ENCODE data around the gene PLEKHG2. TPM values are rescaled to one million over a fixed set of nuclear protein-coding genes. Genes with fewer than 3 reads are reported as not detected.
"Not testable (repeated sequence)": the region's sequence is repeated elsewhere in the genome, so short reads cannot be mapped to it uniquely, and the experiment has no call there.

PLEKHG2 gene
- total RNA-seq, 1 experiment from 2014 or later, result 19.6 TPM

GRCh38 chr19:39448271-39448670 is 35.8 kb downstream of the PLEKHG2 start:
- H3K36me3 Mint-ChIP-seq (ENCODE audit: insufficient read depth, unreplicated experiment), result peaks cover 63% of the 10 kb centered on the region
- CTCF ChIA-PET, result interaction anchor here (1.0 kb wide), 1 partner anchor 27 kb away, joined by 3 read pairs; no protein-coding TSS in a partner anchor
- no peak for TF ChIP-seq CTCF (IDR thresholded peaks at IDR 0.05; ENCODE audit: unreplicated experiment)
- no peak for DNase-seq (ENCODE audit: unreplicated experiment)
- H3K9me3 Mint-ChIP-seq (ENCODE audit: unreplicated experiment), result no peaks in the 10 kb centered on the region
- POLR2A ChIA-PET, result interaction anchor here (0.6 to 1.0 kb wide), 5 partner anchors 12 to 91 kb away, joined by 3 to 5 read pairs (median 4); partner anchors contain the start of genes MED29, PAF1 and RPS16
- intact Hi-C loops (cut with micrococcal nuclease), result no loop called here
- no peak overlapping the region for H3K27ac Mint-ChIP-seq (ENCODE audit: low read depth, unreplicated experiment)
- BruUV-seq (replicated peaks), result no TSS peak
- no peaks in the 10 kb centered on the region for H3K27me3 Mint-ChIP-seq (ENCODE audit: insufficient read depth, unreplicated experiment)
- H3K4me1 Mint-ChIP-seq (ENCODE audit: insufficient read depth, unreplicated experiment), result peaks cover 41% of the 10 kb centered on the region
- peak overlapping the region; percentile 36 for H3K4me3 Mint-ChIP-seq (ENCODE audit: unreplicated experiment)

- POLR2A ChIA-PET, result interaction anchor here (1.0 kb wide), 1 partner anchor 58 kb away, joined by 4 read pairs; the partner anchor contains the start of genes MED29 and PAF1
- Mint-ChIP-seq H3K36me3 (ENCODE audit: insufficient read depth, unreplicated experiment) (peaks cover 71% of the 10 kb centered on the region), H3K27me3 (ENCODE audit: insufficient read depth, unreplicated experiment) (no peaks in the 10 kb centered on the region), H3K9me3 (ENCODE audit: unreplicated experiment) (no peaks in the 10 kb centered on the region), H3K27ac (ENCODE audit: low read depth, unreplicated experiment) (peak overlapping the region; percentile 61), H3K4me3 (ENCODE audit: unreplicated experiment) (no peak overlapping the region), H3K4me1 (ENCODE audit: insufficient read depth, unreplicated experiment) (peaks cover 41% of the 10 kb centered on the region)
- CTCF ChIA-PET, result interaction anchor here (1.0 kb wide), 1 partner anchor 26 kb away, joined by 3 read pairs; no protein-coding TSS in a partner anchor
- intact Hi-C loops (cut with micrococcal nuclease), result no loop called here
- no peak for TF ChIP-seq CTCF (IDR thresholded peaks at IDR 0.05; ENCODE audit: unreplicated experiment)
- no TSS peak for BruUV-seq (replicated peaks)
- DNase-seq (ENCODE audit: unreplicated experiment), result no peak
Measured at GRCh38 chr19:39449116-39449797, 36.8 kb downstream of the PLEKHG2 start.

GRCh38 chr19:39451257-39451656 is 38.8 kb downstream of the PLEKHG2 start:
- BruUV-seq (replicated peaks); H3K27me3 Mint-ChIP-seq (ENCODE audit: insufficient read depth, unreplicated experiment); H3K9me3 Mint-ChIP-seq (ENCODE audit: unreplicated experiment); CTCF ChIA-PET; H3K27ac Mint-ChIP-seq (ENCODE audit: low read depth, unreplicated experiment); H3K4me3 Mint-ChIP-seq (ENCODE audit: unreplicated experiment); DNase-seq (ENCODE audit: unreplicated experiment); POLR2A ChIA-PET; intact Hi-C loops (cut with micrococcal nuclease): not testable (repeated sequence)
- Mint-ChIP-seq H3K36me3 (ENCODE audit: insufficient read depth, unreplicated experiment) (peaks cover 76% of the 10 kb centered on the region), H3K4me1 (ENCODE audit: insufficient read depth, unreplicated experiment) (peaks cover 38% of the 10 kb centered on the region)

- no peak for TF ChIP-seq CTCF (IDR thresholded peaks at IDR 0.05; ENCODE audit: unreplicated experiment)
- Mint-ChIP-seq H3K27ac (ENCODE audit: low read depth, unreplicated experiment) (no peak overlapping the region), H3K4me3 (ENCODE audit: unreplicated experiment) (no peak overlapping the region), H3K4me1 (ENCODE audit: insufficient read depth, unreplicated experiment) (no peaks in the 10 kb centered on the region), H3K36me3 (ENCODE audit: insufficient read depth, unreplicated experiment) (peaks cover 66% of the 10 kb centered on the region), H3K9me3 (ENCODE audit: unreplicated experiment) (no peaks in the 10 kb centered on the region), H3K27me3 (ENCODE audit: insufficient read depth, unreplicated experiment) (no peaks in the 10 kb centered on the region)
- DNase-seq (ENCODE audit: unreplicated experiment), result no peak
- POLR2A ChIA-PET, result interaction anchor here (1.7 kb wide), 1 partner anchor 18 kb away, joined by 5 read pairs; the partner anchor contains the start of gene SUPT5H
- no TSS peak for BruUV-seq (replicated peaks)
- intact Hi-C loops (cut with micrococcal nuclease), result no loop called here
- CTCF ChIA-PET, result interaction anchor here (0.7 to 2.3 kb wide), 4 partner anchors 11 to 69 kb away, joined by 3 to 4 read pairs (median 4); partner anchors contain the start of gene EID2B
Measured at GRCh38 chr19:39463403-39463802, 50.9 kb downstream of the PLEKHG2 start.

Data from MCF 10A (cell line).